Measurements from ENCODE around the gene ITSN1.

DNA sequence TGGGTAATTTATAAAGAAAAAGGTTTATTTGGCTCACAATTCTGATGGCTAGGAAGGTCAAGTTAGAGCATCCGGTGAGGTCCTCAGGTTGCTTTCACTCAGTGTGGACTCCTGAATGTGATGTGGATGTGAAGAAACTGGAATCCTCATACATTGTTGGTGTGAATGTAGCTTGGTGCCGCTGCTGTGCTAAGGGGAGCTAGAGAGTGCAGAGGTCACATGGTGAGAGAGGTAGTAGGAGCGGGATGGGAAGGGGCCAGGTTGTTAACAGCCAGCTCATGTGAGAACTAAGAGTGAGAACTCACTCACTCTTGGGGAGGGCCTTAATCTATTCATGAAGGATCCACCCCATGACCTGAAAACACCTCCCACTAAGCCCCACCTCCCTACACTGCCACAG, 21.8 kb downstream of the ITSN1 start:
- TF ChIP-seq, protein P1, sequence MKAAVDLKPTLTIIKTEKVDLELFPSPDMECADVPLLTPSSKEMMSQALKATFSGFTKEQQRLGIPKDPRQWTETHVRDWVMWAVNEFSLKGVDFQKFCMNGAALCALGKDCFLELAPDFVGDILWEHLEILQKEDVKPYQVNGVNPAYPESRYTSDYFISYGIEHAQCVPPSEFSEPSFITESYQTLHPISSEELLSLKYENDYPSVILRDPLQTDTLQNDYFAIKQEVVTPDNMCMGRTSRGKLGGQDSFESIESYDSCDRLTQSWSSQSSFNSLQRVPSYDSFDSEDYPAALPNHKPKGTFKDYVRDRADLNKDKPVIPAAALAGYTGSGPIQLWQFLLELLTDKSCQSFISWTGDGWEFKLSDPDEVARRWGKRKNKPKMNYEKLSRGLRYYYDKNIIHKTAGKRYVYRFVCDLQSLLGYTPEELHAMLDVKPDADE (IDR thresholded peaks at IDR 0.05): no peak
- TF ChIP-seq, protein P2, sequence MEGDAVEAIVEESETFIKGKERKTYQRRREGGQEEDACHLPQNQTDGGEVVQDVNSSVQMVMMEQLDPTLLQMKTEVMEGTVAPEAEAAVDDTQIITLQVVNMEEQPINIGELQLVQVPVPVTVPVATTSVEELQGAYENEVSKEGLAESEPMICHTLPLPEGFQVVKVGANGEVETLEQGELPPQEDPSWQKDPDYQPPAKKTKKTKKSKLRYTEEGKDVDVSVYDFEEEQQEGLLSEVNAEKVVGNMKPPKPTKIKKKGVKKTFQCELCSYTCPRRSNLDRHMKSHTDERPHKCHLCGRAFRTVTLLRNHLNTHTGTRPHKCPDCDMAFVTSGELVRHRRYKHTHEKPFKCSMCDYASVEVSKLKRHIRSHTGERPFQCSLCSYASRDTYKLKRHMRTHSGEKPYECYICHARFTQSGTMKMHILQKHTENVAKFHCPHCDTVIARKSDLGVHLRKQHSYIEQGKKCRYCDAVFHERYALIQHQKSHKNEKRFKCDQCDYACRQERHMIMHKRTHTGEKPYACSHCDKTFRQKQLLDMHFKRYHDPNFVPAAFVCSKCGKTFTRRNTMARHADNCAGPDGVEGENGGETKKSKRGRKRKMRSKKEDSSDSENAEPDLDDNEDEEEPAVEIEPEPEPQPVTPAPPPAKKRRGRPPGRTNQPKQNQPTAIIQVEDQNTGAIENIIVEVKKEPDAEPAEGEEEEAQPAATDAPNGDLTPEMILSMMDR (conservative IDR thresholded peaks at IDR 0.05; ENCODE audit: low read depth in 2 of 2): no peak
- no peak for TF ChIP-seq EZH2 (IDR thresholded peaks at IDR 0.05; ENCODE audit: low read depth, unreplicated experiment)
- TF ChIP-seq EZH2phosphoT487 (IDR thresholded peaks at IDR 0.05; ENCODE audit: unreplicated experiment): no peak
